CD4-positive, alpha-beta T cell treated with Interleukin-4 for 1 hour (primary cell): ENCODE results near the gene ARL5C.
A peak's percentile ranks its signal among the peaks of the same experiment; 100 is the strongest.

ENCODE experiments used
- DNase-seq, 2 donors: peaks; one replicate each; pipeline ENCODE4 v3.0.0-alpha.2; 2020 to 2022

ARL5C gene

GRCh38 chr17:39165841-39166349, at the start of gene ARL5C:
Gene ARL5C (minus strand): TSS chr17:39166161. CDS start chr17:39165760, 401 bp downstream.
- no peak for DNase-seq

GRCh38 chr17:39213852-39214251, 47.9 kb upstream of the ARL5C start:
- DNase-seq = no peak

GRCh38 chr17:39212841-39213480, 47.0 kb upstream of the ARL5C start:
- DNase-seq = no peak

- no peak for DNase-seq
Observed at GRCh38 chr17:39212195-39212810, 46.3 kb upstream of the ARL5C start.

- no peak for DNase-seq
Observed at GRCh38 chr17:39210093-39210434, 44.1 kb upstream of the ARL5C start.

- peak; percentile 69 to 73 for DNase-seq
Observed at GRCh38 chr17:39209317-39210092, 43.5 kb upstream of the ARL5C start.

GRCh38 chr17:39208893-39209292, 42.9 kb upstream of the ARL5C start:
- DNase-seq = peak in 1 of 2 donors; percentile 70

- no peak for DNase-seq
Observed at GRCh38 chr17:39208136-39208535, 42.2 kb upstream of the ARL5C start.

- DNase-seq = no peak
Observed at GRCh38 chr17:39205112-39205526, 39.2 kb upstream of the ARL5C start.

- DNase-seq = no peak
Observed at GRCh38 chr17:39204245-39204644, 38.3 kb upstream of the ARL5C start.

- no peak for DNase-seq
Observed at GRCh38 chr17:39200957-39201510, 35.1 kb upstream of the ARL5C start.

- peak in 1 of 2 donors; percentile 84 for DNase-seq
Observed at GRCh38 chr17:39200070-39200879, 34.3 kb upstream of the ARL5C start, which contains the start of gene RPL19. Gene RPL19 (plus strand): TSS chr17:39200283. CDS start chr17:39200345, 62 bp downstream.

GRCh38 chr17:39199820-39200069, 33.8 kb upstream of the ARL5C start:
- DNase-seq = peak; percentile 91 to 94

GRCh38 chr17:39198186-39198566, 32.2 kb upstream of the ARL5C start:
- no peak for DNase-seq

- peak; percentile 40 to 69 for DNase-seq
Observed at GRCh38 chr17:39197380-39198185, 31.6 kb upstream of the ARL5C start, which contains the start of gene CACNB1. Gene CACNB1 (minus strand): TSS chr17:39197669. CDS start chr17:39197495, 174 bp downstream.

GRCh38 chr17:39196808-39197291, 30.9 kb upstream of the ARL5C start:
- no peak for DNase-seq

GRCh38 chr17:39196241-39196807, 30.4 kb upstream of the ARL5C start:
- no peak for DNase-seq

GRCh38 chr17:39195568-39196160, 29.7 kb upstream of the ARL5C start:
- peak; percentile 24 to 34 for DNase-seq

GRCh38 chr17:39194985-39195524, 29.1 kb upstream of the ARL5C start:
- no peak for DNase-seq
